Pancreas (tissue), 10 donors: Measurements from ENCODE around the gene COL5A3. TPM values are rescaled to one million over a fixed set of nuclear protein-coding genes. Genes with fewer than 3 reads are reported as not detected.

ENCODE experiments used
- ATAC-seq, 4 donors: fragments of 200-7000 bp; cut with Tn5 transposase; one replicate each; pipeline versions ENCODE4 v1.8.0 to v1.9.1; 2020; ENCODE audit warnings: mild to moderate bottlenecking in 4 of 4, moderate library complexity in 4 of 4
- DNase-seq, 6 donors: peaks; one replicate each; pipeline ENCODE4 v3.0.0-alpha.2; 2020
- FAIRE-seq: peaks from 2 replicates; lab custom pipeline; 2012; peaks lifted over from hg19 to GRCh38; lab: Jason Lieb, UNC
- H3K27ac ChIP-seq, 4 donors: fragments of 200-600 bp; sonication (generic); 1 replicate in 3 of 4; 2 replicates in 1 of 4; pipeline versions ENCODE4 v1.5.0 to v1.8.0; 2020
- H3K27me3 ChIP-seq, 4 donors: fragments of 200-600 bp; one replicate each; pipeline ENCODE4 v1.8.0; 2021
- H3K36me3 ChIP-seq, 3 donors: fragments of 200-600 bp; sonication (generic) in 1 of 3; one replicate each; pipeline versions ENCODE4 v1.5.0 to v1.8.0; 2020 to 2021
- H3K4me1 ChIP-seq, 3 donors: fragments of 200-600 bp; one replicate each; pipeline ENCODE4 v1.8.0; 2021
- H3K4me3 ChIP-seq, 4 donors: fragments of 200-600 bp; sonication (generic) in 2 of 4; one replicate each; pipeline versions ENCODE4 v1.5.0 to v1.8.0; 2020 to 2021
- H3K9me3 ChIP-seq, 4 donors: fragments of 200-600 bp; one replicate each; pipeline ENCODE4 v1.8.0; 2021
- WGBS, 2 donors: extraction: QIAGEN DNeasy Blood & Tissue Kit; methylation state at CpG; one replicate each; pipeline ENCODE4 v1.1.7; 2013; 5-methylcytosine and 5-hydroxymethylcytosine counted together
- intact Hi-C, 3 donors: fragments of 100-400 bp; cut with DNase I; formaldehyde crosslinking; loops; one replicate each; pipeline versions ENCODE4 v1.11.1 to v1.14.2; 2022
- polyA plus RNA-seq, 2 donors: library from polyadenylated mRNA; stranded (reverse); fragments of 200-250 nt; gene quantifications; one replicate each; pipeline ENCODE4 v1.2.3, GENCODE V29; 2013
- total RNA-seq, 6 donors: library from RNA; stranded (reverse); fragmentation: NEBNext Ultra II Directional in 4 of 6; extraction: Animal tissue kit (Norgen Biotek cat#: 25700) in 4 of 6; gene quantifications; one replicate each; pipeline versions ENCODE4 v1.2.1 to v1.2.4, GENCODE V29; 2021 to 2023
- TF ChIP-seq, protein P1 (sequence below), 4 donors: fragments of 200-600 bp; sonication (generic) in 3 of 4; IDR thresholded peaks; one replicate each; pipeline versions ENCODE4 v1.5.0 to v1.8.0; 2021; ENCODE audit warnings: antibody characterized with exemption in 4 of 4
- donor health status: healthy with polysubstance abuse.
- donor health status: DM: no; HTN: no; CAD: no; lungs with moderate emphysema.
- donor health status: DM: no; HTN: no; CAD: no.
- donor health status: control.
- donor health status: control.
- donor health status: Bipolar disorder and iron deficiency.
- donor health status: DM: yes; HTN: yes; CAD: no.
- donor health status: DM: no; HTN: no; CAD: no.
- donor health status: DM: no; HTN: no; CAD: no.
- donor health status: DM: yes; HTN: yes; CAD: no.

Gene COL5A3
- total and polyA plus RNA-seq, 8 donors = 1.0 to 8.7 (median 2.8) TPM

DNA sequence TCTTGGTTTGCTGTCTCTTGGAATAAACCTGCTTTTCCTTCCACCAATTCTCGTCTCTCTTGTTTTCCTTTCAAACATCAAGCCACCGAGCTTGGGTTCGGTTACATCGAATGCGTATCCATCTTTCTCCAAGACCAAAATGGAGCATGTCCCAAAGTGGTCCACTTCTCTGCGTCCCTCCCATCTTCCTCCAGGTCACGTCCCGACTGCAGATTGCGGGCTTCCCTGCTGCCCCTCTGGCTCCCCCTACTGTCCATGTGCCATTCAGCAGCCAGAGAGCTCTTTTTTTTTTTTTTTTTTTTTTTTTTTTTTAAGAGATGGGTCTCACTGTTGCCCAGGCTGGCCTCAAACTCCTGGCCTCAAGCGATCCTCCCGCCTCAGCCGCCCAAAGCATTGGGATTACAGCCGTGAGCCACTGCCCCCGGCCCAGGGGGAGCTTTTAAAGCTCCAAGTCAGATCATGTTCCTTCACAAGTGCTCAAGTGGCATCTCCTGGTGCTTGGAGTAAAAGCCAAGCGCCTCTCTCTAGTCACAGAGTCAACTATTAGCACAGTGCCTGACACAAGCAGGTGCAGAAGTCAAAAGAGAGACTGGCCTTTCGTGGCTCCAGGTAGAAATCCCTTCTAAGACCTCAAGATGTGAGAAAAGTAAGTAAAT, 10.0 kb downstream of the COL5A3 start:
- no peaks in the 10 kb centered on the region for H3K27me3 ChIP-seq
- H3K36me3 ChIP-seq = no peaks in the 10 kb centered on the region
- DNase-seq = peak in 5 of 6 donors; percentile 49 to 81 (median 64)
- H3K4me3 ChIP-seq = no peak overlapping the region
- peak; percentile 20 for FAIRE-seq
- H3K27ac ChIP-seq = no peak overlapping the region
- TF ChIP-seq, protein P1, sequence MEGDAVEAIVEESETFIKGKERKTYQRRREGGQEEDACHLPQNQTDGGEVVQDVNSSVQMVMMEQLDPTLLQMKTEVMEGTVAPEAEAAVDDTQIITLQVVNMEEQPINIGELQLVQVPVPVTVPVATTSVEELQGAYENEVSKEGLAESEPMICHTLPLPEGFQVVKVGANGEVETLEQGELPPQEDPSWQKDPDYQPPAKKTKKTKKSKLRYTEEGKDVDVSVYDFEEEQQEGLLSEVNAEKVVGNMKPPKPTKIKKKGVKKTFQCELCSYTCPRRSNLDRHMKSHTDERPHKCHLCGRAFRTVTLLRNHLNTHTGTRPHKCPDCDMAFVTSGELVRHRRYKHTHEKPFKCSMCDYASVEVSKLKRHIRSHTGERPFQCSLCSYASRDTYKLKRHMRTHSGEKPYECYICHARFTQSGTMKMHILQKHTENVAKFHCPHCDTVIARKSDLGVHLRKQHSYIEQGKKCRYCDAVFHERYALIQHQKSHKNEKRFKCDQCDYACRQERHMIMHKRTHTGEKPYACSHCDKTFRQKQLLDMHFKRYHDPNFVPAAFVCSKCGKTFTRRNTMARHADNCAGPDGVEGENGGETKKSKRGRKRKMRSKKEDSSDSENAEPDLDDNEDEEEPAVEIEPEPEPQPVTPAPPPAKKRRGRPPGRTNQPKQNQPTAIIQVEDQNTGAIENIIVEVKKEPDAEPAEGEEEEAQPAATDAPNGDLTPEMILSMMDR (IDR thresholded peaks at IDR 0.05) = peak; percentile 38 to 64 (median 60)
- intact Hi-C loops = no loop called here
- no peaks in the 10 kb centered on the region for H3K4me1 ChIP-seq
- peak; percentile 65 to 91 (median 74) for ATAC-seq
- WGBS, 2 donors = 8 to 12% methylated on average over 16 of the region's 16 CpGs
- no peaks in the 10 kb centered on the region for H3K9me3 ChIP-seq

DNA sequence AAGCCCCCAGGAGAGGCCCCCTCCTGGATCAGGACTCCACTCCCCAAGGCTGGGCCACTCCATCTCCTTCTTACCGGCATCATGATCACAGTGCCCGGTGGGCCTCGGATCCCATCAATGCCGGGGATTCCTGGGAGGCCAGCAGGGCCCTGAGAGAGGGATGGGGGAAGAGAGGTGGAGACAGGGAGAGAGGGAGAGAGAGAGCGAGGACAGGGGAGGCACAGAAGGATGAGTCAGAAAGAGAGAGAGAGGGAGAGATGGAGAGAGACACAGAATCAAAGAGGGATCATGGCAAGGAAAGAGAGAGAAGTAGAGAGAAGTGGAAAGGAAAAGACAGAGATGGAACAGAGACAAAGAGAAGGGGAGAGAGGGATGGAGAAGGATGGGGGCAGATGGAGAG, 13.8 kb downstream of the COL5A3 start:
- intact Hi-C loops = no loop called here
- FAIRE-seq (no peak), DNase-seq (no peak), ATAC-seq (no peak)
- no peaks in the 10 kb centered on the region for H3K4me1 ChIP-seq
- H3K9me3 ChIP-seq = no peaks in the 10 kb centered on the region
- WGBS, 2 donors = 53 to 66% methylated on average over 5 of the region's 5 CpGs
- H3K36me3 ChIP-seq = no peaks in the 10 kb centered on the region
- H3K4me3 ChIP-seq = no peak overlapping the region
- H3K27ac ChIP-seq = no peak overlapping the region
- H3K27me3 ChIP-seq = no peaks in the 10 kb centered on the region
- TF ChIP-seq, protein P1 (IDR thresholded peaks at IDR 0.05) = no peak

DNA sequence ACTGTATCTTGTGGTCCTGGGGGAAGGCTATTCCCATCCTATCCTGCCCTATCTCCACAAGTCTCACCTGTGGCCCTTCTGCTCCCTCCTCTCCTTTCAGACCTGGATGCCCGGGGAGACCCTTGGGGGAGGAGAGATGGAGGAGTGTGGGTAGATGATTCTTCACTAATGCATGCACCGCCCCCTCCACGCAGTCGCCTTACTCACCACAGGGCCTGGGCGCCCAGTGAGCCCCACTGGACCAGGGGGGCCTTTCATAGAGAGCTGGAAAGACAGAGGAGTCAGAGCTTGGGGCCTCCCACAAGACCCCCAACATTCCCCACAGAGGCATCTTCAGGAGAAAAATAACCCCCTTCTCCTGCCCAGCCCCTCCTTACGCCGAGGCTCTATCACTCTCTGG, 14.3 kb downstream of the COL5A3 start:
- no peak overlapping the region for H3K27ac ChIP-seq
- WGBS, 2 donors = 55 to 65% methylated on average over 7 of the region's 7 CpGs
- DNase-seq (no peak), ATAC-seq (no peak), FAIRE-seq (no peak)
- TF ChIP-seq, protein P1 (IDR thresholded peaks at IDR 0.05) = no peak
- H3K4me1 ChIP-seq = no peaks in the 10 kb centered on the region
- H3K4me3 ChIP-seq = no peak overlapping the region
- intact Hi-C loops = no loop called here
- no peaks in the 10 kb centered on the region for H3K27me3 ChIP-seq
- H3K9me3 ChIP-seq = no peaks in the 10 kb centered on the region
- H3K36me3 ChIP-seq = no peaks in the 10 kb centered on the region

DNA sequence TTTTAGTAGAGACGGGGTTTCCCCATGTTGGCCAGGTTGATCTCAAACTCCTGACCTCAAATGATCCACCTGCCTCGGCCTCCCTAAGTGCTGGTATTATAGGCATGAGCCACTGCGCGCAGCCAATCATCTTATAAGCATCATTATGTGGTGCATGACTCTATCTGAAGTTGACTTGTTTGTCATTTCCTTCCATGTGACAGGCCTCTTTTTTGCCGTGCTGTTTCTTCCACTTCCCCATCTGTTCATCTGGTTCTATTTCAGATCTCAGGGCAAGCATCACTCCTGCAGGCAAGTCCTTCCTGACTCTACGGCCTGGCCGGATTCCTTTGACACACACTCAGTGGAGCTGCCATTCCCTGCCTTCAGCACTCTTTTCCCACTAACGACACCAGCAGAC, 15.2 kb downstream of the COL5A3 start:
- Histone ChIP-seq H3K27ac (no peak overlapping the region), H3K4me1 (no peaks in the 10 kb centered on the region), H3K27me3 (no peaks in the 10 kb centered on the region), H3K36me3 (no peaks in the 10 kb centered on the region), H3K4me3 (no peak overlapping the region), H3K9me3 (no peaks in the 10 kb centered on the region)
- DNase-seq (no peak), FAIRE-seq (no peak), ATAC-seq (no peak)
- TF ChIP-seq, protein P1 (IDR thresholded peaks at IDR 0.05) = no peak
- 58 to 67% methylated on average over 8 of the region's 8 CpGs for WGBS, 2 donors
- intact Hi-C loops = no loop called here

DNA sequence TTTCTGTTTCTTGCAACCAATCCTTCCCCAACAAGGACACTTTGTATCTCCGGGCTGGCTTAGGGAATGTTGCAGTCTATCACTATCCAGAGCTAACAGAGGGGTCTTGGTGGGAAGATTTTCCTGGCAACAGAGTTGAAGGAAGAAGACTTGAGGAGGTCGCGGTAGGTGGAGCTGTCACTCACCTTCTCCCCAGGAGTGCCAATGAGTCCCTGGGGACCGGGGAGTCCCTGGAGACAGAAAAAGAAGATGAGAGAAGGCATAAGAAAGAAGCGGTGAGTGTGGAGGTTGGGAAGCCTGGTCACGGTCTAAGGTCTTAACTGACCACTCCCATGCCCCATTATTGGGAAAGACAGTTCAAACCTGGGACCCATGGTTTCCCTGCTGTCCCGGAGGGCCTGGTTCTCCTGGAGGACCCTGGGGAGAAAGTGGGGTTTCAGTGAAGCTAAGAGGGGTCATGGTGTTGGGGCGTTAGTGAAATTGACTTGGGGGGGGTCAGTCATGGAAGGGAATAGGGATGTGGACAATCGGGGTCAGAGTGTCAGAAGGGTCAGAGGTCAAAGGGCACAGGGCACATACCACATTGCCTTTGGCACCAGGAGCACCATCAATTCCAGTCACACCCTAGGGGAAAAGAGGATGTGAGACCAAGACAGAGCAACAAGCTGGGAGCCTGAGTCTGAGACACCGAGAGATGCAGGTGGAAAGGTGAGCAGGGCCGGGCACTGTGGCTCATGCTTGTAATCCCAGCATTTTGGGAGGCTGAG, 18.7 kb downstream of the COL5A3 start:
- no peaks in the 10 kb centered on the region for H3K27me3 ChIP-seq
- no peaks in the 10 kb centered on the region for H3K36me3 ChIP-seq
- FAIRE-seq = no peak
- 44 to 53% methylated on average over 11 of the region's 11 CpGs for WGBS, 2 donors
- H3K9me3 ChIP-seq = no peaks in the 10 kb centered on the region
- no peak overlapping the region for H3K4me3 ChIP-seq
- TF ChIP-seq, protein P1 (IDR thresholded peaks at IDR 0.05) = no peak
- no peaks in the 10 kb centered on the region for H3K4me1 ChIP-seq
- intact Hi-C loops = no loop called here
- DNase-seq = no peak
- no peak overlapping the region for H3K27ac ChIP-seq
- no peak for ATAC-seq
